ENCODE measurements around the gene TEKT4.
"Not testable (repeated sequence)": the region's sequence is repeated elsewhere in the genome, so short reads cannot be mapped to it uniquely, and the experiment has no call there.

The TEKT4 gene
- 0 reads per million in 3 donors for total RNA-seq

GRCh38 chr2:94871226-94872087, at the start of gene TEKT4:
TSS of gene TEKT4 (plus strand) at chr2:94871430. CDS start at chr2:94871580, 150 bp downstream.
- no peak for DNase-seq
- Histone ChIP-seq H3K9me3 (ENCODE audit: control insufficient read depth, low read length) (no peaks in the 10 kb centered on the region), H3K36me3 (ENCODE audit: control insufficient read depth, insufficient read depth, low read length) (no peaks in the 10 kb centered on the region), H3K4me1 (ENCODE audit: control insufficient read depth, insufficient read depth, low read length, poor library complexity, severe bottlenecking) (no peaks in the 10 kb centered on the region), H3K27ac (ENCODE audit: insufficient read depth, low read length, poor library complexity, severe bottlenecking) (no peak within 1 kb of the TSS), H3K4me3 (ENCODE audit: insufficient read depth, low read depth, low read length, poor library complexity, severe bottlenecking) (no peak within 1 kb of the TSS), H3K27me3 (replicated peaks; ENCODE audit: control insufficient read depth, insufficient read depth, low read length, poor library complexity, severe bottlenecking) (no peaks in the 10 kb centered on the region)

- H3K4me1 ChIP-seq (ENCODE audit: control insufficient read depth, insufficient read depth, low read length, poor library complexity, severe bottlenecking); H3K27ac ChIP-seq (ENCODE audit: insufficient read depth, low read length, poor library complexity, severe bottlenecking); H3K9me3 ChIP-seq (ENCODE audit: control insufficient read depth, low read length); DNase-seq; H3K27me3 ChIP-seq (replicated peaks; ENCODE audit: control insufficient read depth, insufficient read depth, low read length, poor library complexity, severe bottlenecking); H3K36me3 ChIP-seq (ENCODE audit: control insufficient read depth, insufficient read depth, low read length); H3K4me3 ChIP-seq (ENCODE audit: insufficient read depth, low read depth, low read length, poor library complexity, severe bottlenecking): not testable (repeated sequence)
Observed at GRCh38 chr2:94839224-94839623, 32.0 kb upstream of the TEKT4 start.

- not testable (repeated sequence) for H3K27me3 ChIP-seq (replicated peaks; ENCODE audit: control insufficient read depth, insufficient read depth, low read length, poor library complexity, severe bottlenecking); H3K4me1 ChIP-seq (ENCODE audit: control insufficient read depth, insufficient read depth, low read length, poor library complexity, severe bottlenecking); H3K27ac ChIP-seq (ENCODE audit: insufficient read depth, low read length, poor library complexity, severe bottlenecking); H3K36me3 ChIP-seq (ENCODE audit: control insufficient read depth, insufficient read depth, low read length); H3K9me3 ChIP-seq (ENCODE audit: control insufficient read depth, low read length); DNase-seq; H3K4me3 ChIP-seq (ENCODE audit: insufficient read depth, low read depth, low read length, poor library complexity, severe bottlenecking)
Observed at GRCh38 chr2:94856856-94857255, 14.4 kb upstream of the TEKT4 start.

- DNase-seq; H3K27ac ChIP-seq (ENCODE audit: insufficient read depth, low read length, poor library complexity, severe bottlenecking); H3K4me1 ChIP-seq (ENCODE audit: control insufficient read depth, insufficient read depth, low read length, poor library complexity, severe bottlenecking); H3K9me3 ChIP-seq (ENCODE audit: control insufficient read depth, low read length); H3K36me3 ChIP-seq (ENCODE audit: control insufficient read depth, insufficient read depth, low read length); H3K4me3 ChIP-seq (ENCODE audit: insufficient read depth, low read depth, low read length, poor library complexity, severe bottlenecking); H3K27me3 ChIP-seq (replicated peaks; ENCODE audit: control insufficient read depth, insufficient read depth, low read length, poor library complexity, severe bottlenecking): not testable (repeated sequence)
Observed at GRCh38 chr2:94857367-94858162, 13.7 kb upstream of the TEKT4 start.

- H3K36me3 ChIP-seq (ENCODE audit: control insufficient read depth, insufficient read depth, low read length); H3K27me3 ChIP-seq (replicated peaks; ENCODE audit: control insufficient read depth, insufficient read depth, low read length, poor library complexity, severe bottlenecking); H3K4me3 ChIP-seq (ENCODE audit: insufficient read depth, low read depth, low read length, poor library complexity, severe bottlenecking); H3K9me3 ChIP-seq (ENCODE audit: control insufficient read depth, low read length); H3K27ac ChIP-seq (ENCODE audit: insufficient read depth, low read length, poor library complexity, severe bottlenecking); H3K4me1 ChIP-seq (ENCODE audit: control insufficient read depth, insufficient read depth, low read length, poor library complexity, severe bottlenecking); DNase-seq: not testable (repeated sequence)
Observed at GRCh38 chr2:94858163-94858888, 12.9 kb upstream of the TEKT4 start.

GRCh38 chr2:94861308-94862152, 9.7 kb upstream of the TEKT4 start:
- Histone ChIP-seq H3K9me3 (ENCODE audit: control insufficient read depth, low read length) (no peaks in the 10 kb centered on the region), H3K4me1 (ENCODE audit: control insufficient read depth, insufficient read depth, low read length, poor library complexity, severe bottlenecking) (no peaks in the 10 kb centered on the region), H3K36me3 (ENCODE audit: control insufficient read depth, insufficient read depth, low read length) (no peaks in the 10 kb centered on the region), H3K27me3 (replicated peaks; ENCODE audit: control insufficient read depth, insufficient read depth, low read length, poor library complexity, severe bottlenecking) (no peaks in the 10 kb centered on the region), H3K27ac (ENCODE audit: insufficient read depth, low read length, poor library complexity, severe bottlenecking) (no peak overlapping the region), H3K4me3 (ENCODE audit: insufficient read depth, low read depth, low read length, poor library complexity, severe bottlenecking) (no peak overlapping the region)
- DNase-seq = no peak

- not testable (repeated sequence) for H3K27ac ChIP-seq (ENCODE audit: insufficient read depth, low read length, poor library complexity, severe bottlenecking); H3K36me3 ChIP-seq (ENCODE audit: control insufficient read depth, insufficient read depth, low read length); H3K4me1 ChIP-seq (ENCODE audit: control insufficient read depth, insufficient read depth, low read length, poor library complexity, severe bottlenecking); H3K9me3 ChIP-seq (ENCODE audit: control insufficient read depth, low read length); H3K4me3 ChIP-seq (ENCODE audit: insufficient read depth, low read depth, low read length, poor library complexity, severe bottlenecking); DNase-seq; H3K27me3 ChIP-seq (replicated peaks; ENCODE audit: control insufficient read depth, insufficient read depth, low read length, poor library complexity, severe bottlenecking)
Observed at GRCh38 chr2:94862903-94863302, 8.3 kb upstream of the TEKT4 start.

GRCh38 chr2:94869131-94869530, 2.1 kb upstream of the TEKT4 start:
- H3K27ac ChIP-seq (ENCODE audit: insufficient read depth, low read length, poor library complexity, severe bottlenecking) = no peak overlapping the region
- no peaks in the 10 kb centered on the region for H3K27me3 ChIP-seq (replicated peaks; ENCODE audit: control insufficient read depth, insufficient read depth, low read length, poor library complexity, severe bottlenecking)
- H3K4me1 ChIP-seq (ENCODE audit: control insufficient read depth, insufficient read depth, low read length, poor library complexity, severe bottlenecking) = no peaks in the 10 kb centered on the region
- H3K36me3 ChIP-seq (ENCODE audit: control insufficient read depth, insufficient read depth, low read length) = no peaks in the 10 kb centered on the region
- H3K9me3 ChIP-seq (ENCODE audit: control insufficient read depth, low read length) = no peaks in the 10 kb centered on the region
- no peak overlapping the region for H3K4me3 ChIP-seq (ENCODE audit: insufficient read depth, low read depth, low read length, poor library complexity, severe bottlenecking)
- DNase-seq = no peak
